Vagina (tissue), 2 donors: Measurements from ENCODE around the gene ISYNA1.

Source experiments
- CTCF ChIP-seq, 3 experiments: fragments of 450-650 bp in 2 of 3; fragments of 200-600 bp in 1 of 3; sonication (generic) in 1 of 3; IDR thresholded peaks; one replicate each; pipeline ENCODE4 v1.5.1; 2017 to 2019; ENCODE audit warnings: antibody characterized with exemption in 3 of 3, mild to moderate bottlenecking in 2 of 3, moderate library complexity in 2 of 3
- POLR2A ChIP-seq, 2 donors: fragments of 450-650 bp; IDR thresholded peaks; one replicate each; pipeline ENCODE4 v1.6.1; 2017; ENCODE audit warnings: antibody characterized with exemption in 2 of 2, mild to moderate bottlenecking in 2 of 2, moderate library complexity in 2 of 2
- POLR2AphosphoS5 ChIP-seq, 2 donors: sonication (generic); formaldehyde crosslinking; IDR thresholded peaks; one replicate each; pipeline ENCODE4 v1.9.0; 2017; ENCODE audit warnings: antibody characterized with exemption in 2 of 2, mild to moderate bottlenecking in 2 of 2, low read depth in 1 of 2; ENCODE audit not compliant: insufficient read depth in 1 of 2

GRCh38 chr19:18450931-18451836 is 13.3 kb upstream of the ISYNA1 start:
- TF ChIP-seq CTCF (IDR thresholded peaks at IDR 0.05) (peak; percentile 79 to 98 (median 95)), POLR2A (IDR thresholded peaks at IDR 0.05) (no peak), POLR2AphosphoS5 (IDR thresholded peaks at IDR 0.05; ENCODE audit: insufficient read depth in 1 of 2, low read depth in 1 of 2) (peak in 1 of 2 donors; percentile 61)
